Cardiac septum (tissue), 1 donor: ENCODE measurements around the gene MAN1B1. TPM values are rescaled to one million over a fixed set of nuclear protein-coding genes. Genes with fewer than 3 reads are reported as not detected.
"Not testable (repeated sequence)": the region's sequence is repeated elsewhere in the genome, so short reads cannot be mapped to it uniquely, and the experiment has no call there.

Experiments
- DNase-seq: peaks from one replicate; pipeline ENCODE4 v3.0.0-alpha.2; 2020; ENCODE audit warnings: low spot score
- intact Hi-C: fragments of 100-400 bp; cut with DNase I; formaldehyde crosslinking; loops from one replicate; pipeline ENCODE4 v1.14.0; 2022
- total RNA-seq: library from RNA; stranded (reverse); fragmentation: NEBNext Ultra II Directional; extraction: Animal tissue kit (Norgen Biotek cat#: 25700); gene quantifications from one replicate; pipeline ENCODE4 v1.2.1, GENCODE V29; 2021
- donor health status: DM: no; HTN: no; CAD: no.

The MAN1B1 gene
- total RNA-seq, 1 donor from 2014 or later = 27.2 TPM

- no peak for DNase-seq
- intact Hi-C loops = no loop called here
These were observed 35.5 kb upstream of the MAN1B1 start for GRCh38 chr9:137051145-137051724.

- no peak for DNase-seq
- intact Hi-C loops = no loop called here
These were observed 34.5 kb upstream of the MAN1B1 start for GRCh38 chr9:137052293-137052692.

GRCh38 chr9:137052998-137053943 lies 33.5 kb upstream of the MAN1B1 start:
- intact Hi-C loops = no loop called here
- no peak for DNase-seq

- no peak for DNase-seq
- intact Hi-C loops = no loop called here
These were observed 32.5 kb upstream of the MAN1B1 start, which contains the start of gene ENTPD2 for GRCh38 chr9:137053944-137054931. Gene ENTPD2, minus strand, starts transcription at chr9:137054061. Its CDS starts 64 bp downstream, at chr9:137053997.

GRCh38 chr9:137054932-137055384 lies 31.8 kb upstream of the MAN1B1 start:
- no peak for DNase-seq
- intact Hi-C loops = no loop called here

GRCh38 chr9:137055385-137056364 lies 31.1 kb upstream of the MAN1B1 start:
- peak; percentile 92 for DNase-seq
- intact Hi-C loops = no loop called here

DNA sequence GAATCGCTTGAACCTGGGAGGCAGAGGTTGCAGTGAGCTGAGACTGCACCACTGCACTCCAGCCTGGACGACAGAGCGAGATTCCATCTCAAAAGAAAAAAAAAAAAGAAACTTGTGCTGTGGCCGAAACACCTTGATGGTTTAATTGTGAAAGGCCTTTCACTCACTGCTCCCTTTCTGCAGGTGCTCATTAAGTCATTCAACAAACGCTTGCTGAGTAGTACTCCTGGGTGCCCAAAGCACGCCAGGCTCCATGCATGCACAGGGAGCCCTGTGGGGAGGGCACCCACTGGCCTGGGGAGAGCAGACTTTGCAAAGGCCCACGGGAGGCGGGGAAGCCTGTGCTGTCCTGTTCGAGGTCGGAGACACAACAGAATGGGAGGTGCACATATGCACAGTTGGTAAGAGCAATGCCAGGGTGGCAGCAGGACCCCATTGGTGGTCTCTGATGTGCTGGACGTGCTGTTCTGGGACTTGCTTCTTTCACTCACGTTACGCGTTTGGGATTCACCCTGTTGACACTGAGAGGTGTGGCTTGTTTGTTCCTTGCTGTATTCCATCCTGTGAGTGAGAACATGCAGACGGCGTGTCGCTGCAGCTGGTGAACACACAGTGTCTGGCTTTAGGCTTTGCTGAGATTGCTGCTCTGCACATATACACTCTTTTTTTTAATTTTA lies 29.9 kb upstream of the MAN1B1 start:
- intact Hi-C loops = no loop called here
- DNase-seq = no peak

DNA sequence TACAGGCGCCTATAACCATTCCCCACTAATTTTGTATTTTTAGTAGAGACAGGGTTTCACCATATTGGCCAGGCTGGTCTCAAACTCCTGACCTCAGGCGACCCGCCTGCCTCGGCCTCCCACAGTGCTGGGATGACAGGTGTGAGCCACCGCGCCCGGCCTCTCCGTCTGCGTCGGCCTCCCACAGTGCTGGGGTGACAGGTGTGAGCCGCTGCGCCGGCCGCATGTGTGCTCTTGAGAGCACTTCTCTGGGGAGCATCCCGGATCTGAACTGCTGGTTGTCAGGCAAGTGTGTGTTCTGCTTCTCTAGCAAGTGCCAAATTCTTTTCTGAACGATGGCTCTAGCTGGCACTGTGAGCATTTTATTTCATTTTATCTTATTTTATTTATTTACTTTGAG lies 29.2 kb upstream of the MAN1B1 start:
- no peak for DNase-seq
- intact Hi-C loops = no loop called here

- intact Hi-C loops = no loop called here
- no peak for DNase-seq
These were observed 28.1 kb upstream of the MAN1B1 start for GRCh38 chr9:137058521-137059234.

- no peak for DNase-seq
- intact Hi-C loops = loop anchor here (10.0 kb wide), 1 partner anchor 278 kb away; no protein-coding TSS in a partner anchor
These were observed 24.4 kb upstream of the MAN1B1 start for GRCh38 chr9:137062384-137062783.

- intact Hi-C loops = loop anchor here (10.0 kb wide), 1 partner anchor 278 kb away; no protein-coding TSS in a partner anchor
These were observed 24.0 kb upstream of the MAN1B1 start for GRCh38 chr9:137062798-137063197.

DNA sequence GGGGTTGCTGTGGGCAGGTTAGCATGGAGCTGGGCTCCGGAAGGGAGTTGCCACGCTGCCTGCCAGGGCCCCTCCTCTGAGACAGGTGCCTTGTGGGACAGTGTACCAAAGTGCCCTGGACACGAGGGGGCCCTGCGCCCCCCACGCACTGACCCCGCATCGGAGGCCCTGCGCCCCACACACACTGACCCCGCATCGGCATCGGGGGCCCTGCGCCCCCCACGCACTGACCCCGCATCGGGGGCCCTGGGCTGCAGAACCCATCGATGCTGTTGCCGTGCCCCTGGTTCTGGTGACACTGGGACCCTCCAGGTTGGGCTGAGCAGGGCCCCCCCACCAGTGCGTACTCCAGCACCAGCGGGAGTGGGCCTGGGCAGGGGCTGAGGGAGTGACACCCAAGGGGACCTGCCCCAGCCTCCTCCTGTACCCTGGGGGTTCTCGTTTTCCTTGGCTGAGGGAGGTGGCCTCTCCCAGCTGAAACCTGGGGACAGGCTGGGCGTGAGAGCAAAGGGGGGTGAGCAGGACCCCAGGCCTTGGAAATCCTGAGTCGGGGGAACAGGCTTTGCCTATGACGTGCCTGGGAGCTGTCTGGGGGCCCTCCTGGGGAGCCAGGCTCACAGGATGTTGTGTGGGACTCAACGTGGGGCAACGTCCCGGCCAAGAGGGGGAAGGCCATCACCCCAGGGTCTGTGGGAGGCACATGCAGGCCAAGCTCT lies 23.3 kb upstream of the MAN1B1 start:
- intact Hi-C loops = loop anchor here (10.0 kb wide), 1 partner anchor 279 kb away; no protein-coding TSS in a partner anchor

More at GRCh38 chr9:137062798-137063197, 24.0 kb upstream of the MAN1B1 start:
- not testable (repeated sequence) for DNase-seq

GRCh38 chr9:137064027-137064879 lies 22.5 kb upstream of the MAN1B1 start:
- DNase-seq = peak; percentile 86
- intact Hi-C loops = loop anchor here (10.0 kb wide), 1 partner anchor 279 kb away; no protein-coding TSS in a partner anchor

More for the DNA sequence above, 23.3 kb upstream of the MAN1B1 start:
- DNase-seq = no peak

GRCh38 chr9:137064880-137065164 lies 22.0 kb upstream of the MAN1B1 start:
- intact Hi-C loops = loop anchor here (10.0 kb wide), 1 partner anchor 280 kb away; no protein-coding TSS in a partner anchor

GRCh38 chr9:137065336-137065967 lies 21.3 kb upstream of the MAN1B1 start:
- no peak for DNase-seq
- intact Hi-C loops = loop anchor here (10.0 kb wide), 1 partner anchor 281 kb away; no protein-coding TSS in a partner anchor

More at GRCh38 chr9:137064880-137065164, 22.0 kb upstream of the MAN1B1 start:
- DNase-seq = no peak
